Measurements from ENCODE around the gene PSMB2. TPM values are rescaled to one million over a fixed set of nuclear protein-coding genes. Genes with fewer than 3 reads are reported as not detected.

PSMB2 gene
- total and polyA plus RNA-seq, 10 of the 15 experiments (the other 5 are each of a cell fraction or from before 2014, with no cell fraction given) = 71.7 to 299 (median 145) TPM

DNA sequence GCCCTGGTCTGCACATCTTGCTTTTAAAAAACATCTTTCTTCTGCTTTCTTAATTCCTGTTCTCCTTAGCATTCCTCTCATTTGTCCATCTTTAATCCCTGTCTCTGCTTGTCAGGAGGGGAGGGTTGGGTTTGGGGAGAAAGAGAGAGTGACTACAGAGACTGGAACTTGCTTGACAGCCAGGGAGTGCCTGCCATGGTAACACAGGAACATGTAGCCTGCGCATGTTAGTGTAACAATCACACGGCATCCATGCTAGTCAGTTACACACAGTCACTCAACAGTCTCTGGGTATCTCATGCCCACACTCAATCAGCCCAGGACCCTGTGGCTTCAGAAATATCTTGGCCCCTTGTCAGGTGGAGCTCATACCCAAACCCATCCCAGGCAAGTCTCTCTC, 69.0 kb downstream of the PSMB2 start:
- no peaks in the 10 kb centered on the region for H4K20me1 ChIP-seq (ENCODE audit: control insufficient read depth, insufficient read depth)
- no peak overlapping the region for H3K9ac ChIP-seq (ENCODE audit: control insufficient read depth, insufficient read depth, low read length)
- H2AFZ ChIP-seq (ENCODE audit: control insufficient read depth, low read depth, low read length) = no peak overlapping the region
- BruUV-seq (replicated peaks) = no TSS peak
- peaks cover 5% of the 10 kb centered on the region; the same call in 1 of the 2 replicates for H3K4me1 ChIP-seq (ENCODE audit: control insufficient read depth, insufficient read depth, low read length)
- in situ Hi-C loops (cut with MboI) = no loop called here
- ChIA-PET RAD21 (ENCODE audit: unreplicated experiment) (interaction anchor here (0.6 to 2.6 kb wide), 5 partner anchors 121 to 207 kb away, joined by 3 to 13 read pairs (median 4); no protein-coding TSS in a partner anchor), POLR2A (interaction anchor here (0.9 kb wide), 1 partner anchor 195 kb away, joined by 3 read pairs; no protein-coding TSS in a partner anchor), SMC1A (ENCODE audit: uncharacterized antibody, unreplicated experiment) (interaction anchor here (1.1 to 2.0 kb wide), 3 partner anchors 120 to 145 kb away, joined by 4 to 6 read pairs (median 4); no protein-coding TSS in a partner anchor), CTCF (interaction anchor here (0.8 to 7.1 kb wide), 5 partner anchors 121 to 160 kb away, joined by 3 to 104 read pairs (median 17); no protein-coding TSS in a partner anchor)
- no peaks in the 10 kb centered on the region for H3K36me3 ChIP-seq (ENCODE audit: control insufficient read depth in 2 of 2, insufficient read depth in 2 of 2, low read length in 1 of 2)
- no peak overlapping the region for H3K27ac ChIP-seq (ENCODE audit: control insufficient read depth, insufficient read depth)
- DNase-seq (ENCODE audit: low read depth, low spot score) = no peak
- no peak overlapping the region for H3K4me3 ChIP-seq
- no peak for ATAC-seq
- intact Hi-C loops (cut with micrococcal nuclease; ENCODE audit: unreplicated experiment) = no loop called here
- no peak overlapping the region for H3K4me2 ChIP-seq (ENCODE audit: control insufficient read depth, insufficient read depth)
- FAIRE-seq = no peak
- H3K9me3 ChIP-seq (replicated peaks; ENCODE audit: control insufficient read depth, insufficient read depth, low read length) = no peaks in the 10 kb centered on the region
- WGBS (ENCODE audit: insufficient coverage, insufficient replicate concordance, low lambda C conversion rate, missing lambda C conversion rate) = 93% methylated on average over 2 of the region's 2 CpGs
- peaks cover 0 to 2% of the 10 kb centered on the region in 2 experiments; a peak in 2 of 4 replicates for H3K27me3 ChIP-seq (replicated peaks in 1 of 2; ENCODE audit: control insufficient read depth in 2 of 2, insufficient read depth in 2 of 2, low read length in 1 of 2)
- H3K79me2 ChIP-seq (ENCODE audit: control insufficient read depth, insufficient read depth, low read length) = no peaks in the 10 kb centered on the region; the same call in 1 of the 2 replicates
- no peak for TF ChIP-seq CREM (IDR thresholded peaks at IDR 0.05; ENCODE audit: low read depth)
- TF ChIP-seq, protein P1, sequence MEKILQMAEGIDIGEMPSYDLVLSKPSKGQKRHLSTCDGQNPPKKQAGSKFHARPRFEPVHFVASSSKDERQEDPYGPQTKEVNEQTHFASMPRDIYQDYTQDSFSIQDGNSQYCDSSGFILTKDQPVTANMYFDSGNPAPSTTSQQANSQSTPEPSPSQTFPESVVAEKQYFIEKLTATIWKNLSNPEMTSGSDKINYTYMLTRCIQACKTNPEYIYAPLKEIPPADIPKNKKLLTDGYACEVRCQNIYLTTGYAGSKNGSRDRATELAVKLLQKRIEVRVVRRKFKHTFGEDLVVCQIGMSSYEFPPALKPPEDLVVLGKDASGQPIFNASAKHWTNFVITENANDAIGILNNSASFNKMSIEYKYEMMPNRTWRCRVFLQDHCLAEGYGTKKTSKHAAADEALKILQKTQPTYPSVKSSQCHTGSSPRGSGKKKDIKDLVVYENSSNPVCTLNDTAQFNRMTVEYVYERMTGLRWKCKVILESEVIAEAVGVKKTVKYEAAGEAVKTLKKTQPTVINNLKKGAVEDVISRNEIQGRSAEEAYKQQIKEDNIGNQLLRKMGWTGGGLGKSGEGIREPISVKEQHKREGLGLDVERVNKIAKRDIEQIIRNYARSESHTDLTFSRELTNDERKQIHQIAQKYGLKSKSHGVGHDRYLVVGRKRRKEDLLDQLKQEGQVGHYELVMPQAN (conservative IDR thresholded peaks at IDR 0.05) = no peak
- TF ChIP-seq IKZF1 (conservative IDR thresholded peaks at IDR 0.05) = no peak
- TF ChIP-seq, protein P2, sequence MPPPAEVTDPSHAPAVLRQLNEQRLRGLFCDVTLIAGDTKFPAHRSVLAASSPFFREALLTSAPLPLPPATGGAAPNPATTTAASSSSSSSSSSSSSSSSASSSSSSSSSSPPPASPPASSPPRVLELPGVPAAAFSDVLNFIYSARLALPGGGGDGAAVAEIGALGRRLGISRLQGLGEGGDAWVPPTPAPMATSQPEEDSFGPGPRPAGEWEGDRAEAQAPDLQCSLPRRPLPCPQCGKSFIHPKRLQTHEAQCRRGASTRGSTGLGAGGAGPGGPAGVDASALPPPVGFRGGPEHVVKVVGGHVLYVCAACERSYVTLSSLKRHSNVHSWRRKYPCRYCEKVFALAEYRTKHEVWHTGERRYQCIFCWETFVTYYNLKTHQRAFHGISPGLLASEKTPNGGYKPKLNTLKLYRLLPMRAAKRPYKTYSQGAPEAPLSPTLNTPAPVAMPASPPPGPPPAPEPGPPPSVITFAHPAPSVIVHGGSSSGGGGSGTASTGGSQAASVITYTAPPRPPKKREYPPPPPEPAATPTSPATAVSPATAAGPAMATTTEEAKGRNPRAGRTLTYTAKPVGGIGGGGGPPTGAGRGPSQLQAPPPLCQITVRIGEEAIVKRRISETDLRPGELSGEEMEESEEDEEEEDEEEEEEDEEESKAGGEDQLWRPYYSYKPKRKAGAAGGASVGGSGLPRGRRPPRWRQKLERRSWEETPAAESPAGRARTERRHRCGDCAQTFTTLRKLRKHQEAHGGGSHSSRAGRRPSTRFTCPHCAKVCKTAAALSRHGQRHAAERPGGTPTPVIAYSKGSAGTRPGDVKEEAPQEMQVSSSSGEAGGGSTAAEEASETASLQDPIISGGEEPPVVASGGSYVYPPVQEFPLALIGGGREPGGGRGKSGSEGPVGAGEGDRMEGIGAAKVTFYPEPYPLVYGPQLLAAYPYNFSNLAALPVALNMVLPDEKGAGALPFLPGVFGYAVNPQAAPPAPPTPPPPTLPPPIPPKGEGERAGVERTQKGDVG (CRISPR knock-in tag; IDR thresholded peaks at IDR 0.05) = no peak
- no peak for TF ChIP-seq GABPA (IDR thresholded peaks at IDR 0.05; ENCODE audit: low read depth)
- no peak for TF ChIP-seq RAD21 (IDR thresholded peaks at IDR 0.05; ENCODE audit: insufficient read depth, low read depth, low read length)
- TF ChIP-seq, protein P3, sequence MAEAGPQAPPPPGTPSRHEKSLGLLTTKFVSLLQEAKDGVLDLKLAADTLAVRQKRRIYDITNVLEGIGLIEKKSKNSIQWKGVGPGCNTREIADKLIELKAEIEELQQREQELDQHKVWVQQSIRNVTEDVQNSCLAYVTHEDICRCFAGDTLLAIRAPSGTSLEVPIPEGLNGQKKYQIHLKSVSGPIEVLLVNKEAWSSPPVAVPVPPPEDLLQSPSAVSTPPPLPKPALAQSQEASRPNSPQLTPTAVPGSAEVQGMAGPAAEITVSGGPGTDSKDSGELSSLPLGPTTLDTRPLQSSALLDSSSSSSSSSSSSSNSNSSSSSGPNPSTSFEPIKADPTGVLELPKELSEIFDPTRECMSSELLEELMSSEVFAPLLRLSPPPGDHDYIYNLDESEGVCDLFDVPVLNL (IDR thresholded peaks at IDR 0.05; ENCODE audit: low read depth, low read length) = no peak
- no peak for TF ChIP-seq POLR2A (IDR thresholded peaks at IDR 0.05; ENCODE audit: low read depth, low read length)
- no peak for TF ChIP-seq ZNF24 (IDR thresholded peaks at IDR 0.05)
- TF ChIP-seq CEBPB (IDR thresholded peaks at IDR 0.05; ENCODE audit: borderline replicate concordance in 1 of 2, low read depth in 2 of 2, low read length in 2 of 2) = no peak
- TF ChIP-seq JUNB (IDR thresholded peaks at IDR 0.05) = no peak
- TF ChIP-seq MYB (IDR thresholded peaks at IDR 0.05; ENCODE audit: borderline replicate concordance, low read depth, low read length) = no peak
- no peak for TF ChIP-seq SREBF1 (IDR thresholded peaks at IDR 0.05; ENCODE audit: low read length)
- TF ChIP-seq TARDBP (IDR thresholded peaks at IDR 0.05; ENCODE audit: borderline replicate concordance) = no peak
- TF ChIP-seq RFX5 (IDR thresholded peaks at IDR 0.05; ENCODE audit: low read depth, low read length) = no peak
- TF ChIP-seq YY1 (IDR thresholded peaks at IDR 0.05; ENCODE audit: low read depth, low read length) = no peak
- TF ChIP-seq KAT2A (conservative IDR thresholded peaks at IDR 0.05; ENCODE audit: control insufficient read depth, low read depth, low read length) = no peak
